DMS153 treated with DMSO at 0.1 percent for 48 hours (cell line): Measurements from ENCODE around the gene CXCL11.
"Not testable (repeated sequence)": the region's sequence is repeated elsewhere in the genome, so short reads cannot be mapped to it uniquely, and the experiment has no call there.

Experiments
- DNase-seq: peaks from one replicate; lab custom pipeline; 2025; ENCODE audit not compliant: unreplicated experiment; lab: John Stamatoyannopoulos, UW

CXCL11 gene

GRCh38 chr4:76035799-76036380 is at the start of gene CXCL11:
TSS of gene CXCL11 (minus strand) at chr4:76036070. CDS start at chr4:76035987, 83 bp downstream.
- no peak for DNase-seq

- DNase-seq: no peak
Observed at GRCh38 chr4:76084542-76084941, 48.7 kb upstream of the CXCL11 start.

GRCh38 chr4:76083386-76083988 is 47.6 kb upstream of the CXCL11 start:
- DNase-seq: no peak

GRCh38 chr4:76078033-76078613 is 42.3 kb upstream of the CXCL11 start:
- no peak for DNase-seq

- DNase-seq: no peak
Observed at GRCh38 chr4:76074993-76075600, 39.2 kb upstream of the CXCL11 start.

- no peak for DNase-seq
Observed at GRCh38 chr4:76074468-76074867, 38.6 kb upstream of the CXCL11 start, which contains the start of gene ART3. TSS of gene ART3 (plus strand) at chr4:76074709. CDS start at chr4:76075890, 1,181 bp downstream.

GRCh38 chr4:76072760-76073159 is 36.9 kb upstream of the CXCL11 start:
- no peak for DNase-seq

- peak; percentile 22 for DNase-seq
Observed at GRCh38 chr4:76067652-76068286, 31.9 kb upstream of the CXCL11 start.

GRCh38 chr4:76066546-76066945 is 30.7 kb upstream of the CXCL11 start:
- no peak for DNase-seq

GRCh38 chr4:76061982-76062381 is 26.1 kb upstream of the CXCL11 start:
- DNase-seq: no peak

GRCh38 chr4:76061421-76061820 is 25.6 kb upstream of the CXCL11 start:
- no peak for DNase-seq

- no peak for DNase-seq
Observed at GRCh38 chr4:76060506-76060905, 24.6 kb upstream of the CXCL11 start.

GRCh38 chr4:76059750-76060149 is 23.9 kb upstream of the CXCL11 start:
- no peak for DNase-seq

- no peak for DNase-seq
Observed at GRCh38 chr4:76058888-76059426, 23.1 kb upstream of the CXCL11 start.

- no peak for DNase-seq
Observed at GRCh38 chr4:76058302-76058701, 22.4 kb upstream of the CXCL11 start.

- DNase-seq: no peak
Observed at GRCh38 chr4:76055421-76055820, 19.6 kb upstream of the CXCL11 start.

- no peak for DNase-seq
Observed at GRCh38 chr4:76055016-76055415, 19.1 kb upstream of the CXCL11 start.

- DNase-seq: no peak
Observed at GRCh38 chr4:76053730-76054129, 17.9 kb upstream of the CXCL11 start.

GRCh38 chr4:76050560-76051050 is 14.7 kb upstream of the CXCL11 start:
- DNase-seq: not testable (repeated sequence)

GRCh38 chr4:76049860-76050416 is 14.1 kb upstream of the CXCL11 start:
- DNase-seq: not testable (repeated sequence)

GRCh38 chr4:76044686-76045085 is 8.8 kb upstream of the CXCL11 start:
- not testable (repeated sequence) for DNase-seq
